ENCODE data around the gene VIPAS39. TPM values are rescaled to one million over a fixed set of nuclear protein-coding genes. Genes with fewer than 3 reads are reported as not detected.

Gene VIPAS39
- total RNA-seq, 1 experiment from 2014 or later: 16.8 TPM

- H3K27ac ChIP-seq (ENCODE audit: low read depth, low read length): no peak overlapping the region
- H3K9ac ChIP-seq (ENCODE audit: low read length): no peak overlapping the region
- H3K4me2 ChIP-seq (ENCODE audit: low read length): no peak overlapping the region
- intact Hi-C loops (cut with micrococcal nuclease): no loop called here
- TF ChIP-seq, protein P1, sequence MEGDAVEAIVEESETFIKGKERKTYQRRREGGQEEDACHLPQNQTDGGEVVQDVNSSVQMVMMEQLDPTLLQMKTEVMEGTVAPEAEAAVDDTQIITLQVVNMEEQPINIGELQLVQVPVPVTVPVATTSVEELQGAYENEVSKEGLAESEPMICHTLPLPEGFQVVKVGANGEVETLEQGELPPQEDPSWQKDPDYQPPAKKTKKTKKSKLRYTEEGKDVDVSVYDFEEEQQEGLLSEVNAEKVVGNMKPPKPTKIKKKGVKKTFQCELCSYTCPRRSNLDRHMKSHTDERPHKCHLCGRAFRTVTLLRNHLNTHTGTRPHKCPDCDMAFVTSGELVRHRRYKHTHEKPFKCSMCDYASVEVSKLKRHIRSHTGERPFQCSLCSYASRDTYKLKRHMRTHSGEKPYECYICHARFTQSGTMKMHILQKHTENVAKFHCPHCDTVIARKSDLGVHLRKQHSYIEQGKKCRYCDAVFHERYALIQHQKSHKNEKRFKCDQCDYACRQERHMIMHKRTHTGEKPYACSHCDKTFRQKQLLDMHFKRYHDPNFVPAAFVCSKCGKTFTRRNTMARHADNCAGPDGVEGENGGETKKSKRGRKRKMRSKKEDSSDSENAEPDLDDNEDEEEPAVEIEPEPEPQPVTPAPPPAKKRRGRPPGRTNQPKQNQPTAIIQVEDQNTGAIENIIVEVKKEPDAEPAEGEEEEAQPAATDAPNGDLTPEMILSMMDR (IDR thresholded peaks at IDR 0.05 in 2 of 3, conservative IDR thresholded peaks at IDR 0.05 in 1 of 3; ENCODE audit: borderline replicate concordance in 1 of 3, insufficient read depth in 1 of 3, low read depth in 2 of 3, low read length in 2 of 3): no peak
- no peaks in the 10 kb centered on the region for H3K9me2 ChIP-seq (ENCODE audit: insufficient read depth)
- no peaks in the 10 kb centered on the region for H4K20me1 ChIP-seq (ENCODE audit: insufficient read depth)
- no peaks in the 10 kb centered on the region for H3K79me2 ChIP-seq (ENCODE audit: insufficient read depth, low read length)
- ChIA-PET POLR2A (no interaction called here), CTCF (no interaction called here), RAD21 (ENCODE audit: low non-redundant PET in 1 of 2, low total read pairs in 2 of 2, uncharacterized antibody in 2 of 2, unreplicated experiment in 2 of 2) (no interaction called here)
- BruUV-seq (replicated peaks): no TSS peak
- DNase-seq (ENCODE audit: low read depth, low spot score) (no peak), ATAC-seq (no peak)
- H3K4me1 ChIP-seq (ENCODE audit: control insufficient read depth in 1 of 2, insufficient read depth in 2 of 2, low read length in 2 of 2): no peaks in the 10 kb centered on the region
- no peak overlapping the region for H3K4me3 ChIP-seq (replicated peaks in 1 of 2; ENCODE audit: low read depth in 1 of 2, low read length in 2 of 2)
- no peak overlapping the region for H2AFZ ChIP-seq (ENCODE audit: low read depth, low read length, poor library complexity, severe bottlenecking)
- H3K9me3 ChIP-seq (ENCODE audit: control insufficient read depth in 1 of 2, insufficient read depth in 1 of 2, low read depth in 1 of 2, low read length in 2 of 2): no peaks in the 10 kb centered on the region
- H3K27me3 ChIP-seq (ENCODE audit: insufficient read depth, low read length): no peaks in the 10 kb centered on the region
- H3K36me3 ChIP-seq (ENCODE audit: control insufficient read depth in 1 of 2, insufficient read depth in 2 of 2, low read length in 2 of 2): no peaks in the 10 kb centered on the region
These were observed 41.7 kb upstream of the VIPAS39 start for GRCh38 chr14:77498984-77499527.

- TF ChIP-seq RAD21 (IDR thresholded peaks at IDR 0.05; ENCODE audit: low read depth): no peak
- TF ChIP-seq POLR2A (IDR thresholded peaks at IDR 0.05; ENCODE audit: borderline replicate concordance, extremely low read depth, insufficient read depth, insufficient read length): no peak
- DNase-seq (ENCODE audit: low read depth, low spot score) (no peak), ATAC-seq (no peak)
- no peaks in the 10 kb centered on the region for H3K4me1 ChIP-seq (ENCODE audit: control insufficient read depth in 1 of 2, insufficient read depth in 2 of 2, low read length in 2 of 2)
- RAD21 ChIA-PET (ENCODE audit: low non-redundant PET in 1 of 2, low total read pairs in 2 of 2, uncharacterized antibody in 2 of 2, unreplicated experiment in 2 of 2): no interaction called here
- CTCF ChIA-PET: no interaction called here
- H3K36me3 ChIP-seq (ENCODE audit: control insufficient read depth in 1 of 2, insufficient read depth in 2 of 2, low read length in 2 of 2): no peaks in the 10 kb centered on the region
- no peaks in the 10 kb centered on the region for H4K20me1 ChIP-seq (ENCODE audit: insufficient read depth)
- H3K4me2 ChIP-seq (ENCODE audit: low read length): no peak within 1 kb of the TSS
- H3K9ac ChIP-seq (ENCODE audit: low read length): no peak within 1 kb of the TSS
- H3K9me3 ChIP-seq (ENCODE audit: control insufficient read depth in 1 of 2, insufficient read depth in 1 of 2, low read depth in 1 of 2, low read length in 2 of 2): no peaks in the 10 kb centered on the region
- POLR2A ChIA-PET: no interaction called here
- no peak within 1 kb of the TSS for H3K27ac ChIP-seq (ENCODE audit: low read depth, low read length)
- H3K4me3 ChIP-seq (replicated peaks in 1 of 2; ENCODE audit: low read depth in 1 of 2, low read length in 2 of 2): no peak within 1 kb of the TSS
- H3K27me3 ChIP-seq (ENCODE audit: insufficient read depth, low read length): no peaks in the 10 kb centered on the region
- H3K9me2 ChIP-seq (ENCODE audit: insufficient read depth): no peaks in the 10 kb centered on the region
- no peaks in the 10 kb centered on the region for H3K79me2 ChIP-seq (ENCODE audit: insufficient read depth, low read length)
- H2AFZ ChIP-seq (ENCODE audit: low read depth, low read length, poor library complexity, severe bottlenecking): no peak within 1 kb of the TSS
- BruUV-seq (replicated peaks): no TSS peak
- intact Hi-C loops (cut with micrococcal nuclease): no loop called here
These were observed 40.9 kb upstream of the VIPAS39 start, which contains the start of gene ISM2 for GRCh38 chr14:77498120-77498979. Gene ISM2, minus strand, starts transcription at chr14:77498816. Its CDS starts 23 bp downstream, at chr14:77498793.
